HG03442 (cell line): ENCODE results near the gene SPTB.

ENCODE experiments used
- ATAC-seq: cut with Tn5 transposase; IDR thresholded peaks from one replicate; pipeline ENCODE4 v1.9.1; 2021; ENCODE audit warnings: mild to moderate bottlenecking, moderate library complexity; ENCODE audit not compliant: unreplicated experiment

SPTB gene

GRCh38 chr14:64755781-64756221 is 123.9 kb downstream of the SPTB start:
- no peak for ATAC-seq

- ATAC-seq = no peak
These were observed 125.0 kb downstream of the SPTB start for GRCh38 chr14:64754685-64755084.

DNA sequence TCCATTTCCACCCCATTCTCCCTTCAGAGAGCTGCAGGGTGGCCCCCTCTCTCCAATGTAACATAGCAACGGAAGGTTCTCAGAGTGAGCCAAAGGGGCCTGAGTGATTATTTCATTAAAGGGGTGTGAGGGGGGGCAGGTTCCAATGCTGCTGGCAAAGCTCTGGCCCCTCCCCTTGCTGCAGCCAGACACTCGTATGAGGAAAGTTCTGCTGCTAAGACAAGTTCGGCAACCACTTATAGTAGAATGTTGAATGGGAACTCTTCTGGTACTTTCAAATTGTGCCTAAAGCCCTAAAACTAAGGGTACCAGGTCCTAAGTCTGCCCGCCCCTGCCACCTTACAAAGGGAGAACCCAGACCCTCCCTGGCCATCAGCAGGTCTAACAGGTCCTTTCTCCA is 125.7 kb downstream of the SPTB start:
- no peak for ATAC-seq

DNA sequence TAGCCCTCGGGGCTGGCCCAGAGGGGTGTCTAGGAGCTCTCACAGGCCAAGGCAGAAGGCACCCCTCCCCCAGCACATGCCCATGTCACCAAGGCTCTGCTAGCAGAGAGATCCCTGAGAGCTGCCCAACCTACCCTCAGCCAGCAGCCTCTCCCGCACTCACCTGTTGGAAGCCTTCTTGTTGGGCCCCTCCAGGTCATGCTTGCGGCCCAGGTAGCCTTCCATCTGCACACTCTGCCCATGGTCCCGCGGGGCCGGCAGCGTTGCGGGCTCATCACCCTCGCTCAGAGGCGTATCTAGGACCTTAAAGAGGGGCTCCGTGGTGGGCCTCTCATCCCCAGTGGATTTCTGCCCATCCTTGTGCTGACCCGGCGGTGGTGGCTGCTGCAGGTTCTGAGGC is 126.3 kb downstream of the SPTB start:
- ATAC-seq = no peak

DNA sequence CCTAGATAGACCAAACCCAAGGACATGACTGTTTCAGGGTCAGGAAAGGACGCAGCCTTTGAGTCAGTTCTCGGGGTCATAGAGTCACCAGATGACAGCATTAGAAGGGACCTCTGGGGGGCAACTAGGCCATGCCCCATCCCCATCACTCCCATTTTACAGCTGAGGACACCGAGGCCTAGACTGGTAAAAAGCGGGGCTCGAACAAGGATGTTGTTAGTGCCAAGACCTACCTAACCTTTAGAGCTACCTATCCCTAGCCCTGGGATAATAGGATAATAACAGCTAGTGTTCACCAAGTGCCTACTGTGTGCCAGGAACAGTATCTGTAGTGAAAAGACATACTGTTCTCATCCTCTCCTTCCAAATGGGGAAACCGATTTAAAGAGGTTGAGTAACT is 126.8 kb downstream of the SPTB start:
- ATAC-seq = no peak

DNA sequence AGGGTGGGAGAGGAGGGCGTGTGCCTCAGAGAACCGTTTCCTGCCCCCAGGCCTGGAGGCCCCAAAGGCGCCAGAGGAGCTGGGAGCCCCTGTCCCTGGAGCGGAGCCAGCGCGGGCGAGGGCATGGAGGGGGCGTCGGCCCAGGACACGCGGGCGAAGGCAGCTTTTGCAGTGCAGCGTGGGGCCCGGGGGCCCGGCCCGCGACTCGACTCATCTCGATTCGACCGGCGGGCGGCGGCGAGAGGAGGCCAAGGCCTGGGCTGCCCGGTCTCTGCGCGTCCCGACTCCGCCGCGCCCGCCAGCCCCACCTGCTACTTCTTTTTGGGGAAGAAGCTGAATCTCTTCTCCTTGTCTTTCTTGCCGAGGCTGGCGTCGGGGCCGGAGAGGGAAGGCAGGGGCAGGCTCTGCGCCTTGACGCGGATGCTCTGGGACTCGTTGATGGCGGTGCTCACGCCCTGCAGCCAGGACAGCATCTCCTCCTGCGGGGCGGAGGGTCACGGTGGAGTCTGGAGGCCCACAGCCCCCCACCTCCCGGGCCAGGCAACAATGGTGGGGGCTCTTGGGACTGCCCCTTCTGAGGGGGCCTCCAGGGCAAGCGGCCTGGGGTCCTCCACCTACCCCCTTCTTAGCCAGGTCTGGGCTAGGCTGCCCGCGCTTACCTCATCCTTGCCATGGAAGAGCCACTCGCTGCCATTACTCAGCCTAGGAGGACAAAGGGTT is 130.6 kb downstream of the SPTB start:
- ATAC-seq = no peak

DNA sequence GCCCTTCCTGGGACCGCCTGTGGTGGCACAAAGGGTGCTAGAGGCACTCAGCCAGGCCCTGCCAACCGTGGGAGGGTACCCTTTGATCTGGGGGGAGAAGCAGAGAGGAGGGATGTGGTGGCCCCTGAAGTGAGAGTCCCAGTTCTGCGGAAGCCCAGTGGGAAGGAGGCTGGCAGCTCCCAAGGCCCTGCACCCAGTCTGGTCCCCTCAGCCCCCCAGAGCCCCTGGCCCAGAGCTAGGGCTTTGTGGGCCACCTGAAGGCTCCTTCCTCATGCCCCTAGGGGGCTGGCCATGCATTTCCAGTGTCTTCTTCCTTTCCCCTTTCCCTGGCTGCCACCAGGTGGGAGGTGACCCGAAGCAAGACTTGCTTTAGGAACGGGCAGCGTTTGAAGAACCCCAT is 131.2 kb downstream of the SPTB start:
- ATAC-seq = no peak

- ATAC-seq = no peak
These were observed 132.4 kb downstream of the SPTB start for GRCh38 chr14:64747327-64747726.

DNA sequence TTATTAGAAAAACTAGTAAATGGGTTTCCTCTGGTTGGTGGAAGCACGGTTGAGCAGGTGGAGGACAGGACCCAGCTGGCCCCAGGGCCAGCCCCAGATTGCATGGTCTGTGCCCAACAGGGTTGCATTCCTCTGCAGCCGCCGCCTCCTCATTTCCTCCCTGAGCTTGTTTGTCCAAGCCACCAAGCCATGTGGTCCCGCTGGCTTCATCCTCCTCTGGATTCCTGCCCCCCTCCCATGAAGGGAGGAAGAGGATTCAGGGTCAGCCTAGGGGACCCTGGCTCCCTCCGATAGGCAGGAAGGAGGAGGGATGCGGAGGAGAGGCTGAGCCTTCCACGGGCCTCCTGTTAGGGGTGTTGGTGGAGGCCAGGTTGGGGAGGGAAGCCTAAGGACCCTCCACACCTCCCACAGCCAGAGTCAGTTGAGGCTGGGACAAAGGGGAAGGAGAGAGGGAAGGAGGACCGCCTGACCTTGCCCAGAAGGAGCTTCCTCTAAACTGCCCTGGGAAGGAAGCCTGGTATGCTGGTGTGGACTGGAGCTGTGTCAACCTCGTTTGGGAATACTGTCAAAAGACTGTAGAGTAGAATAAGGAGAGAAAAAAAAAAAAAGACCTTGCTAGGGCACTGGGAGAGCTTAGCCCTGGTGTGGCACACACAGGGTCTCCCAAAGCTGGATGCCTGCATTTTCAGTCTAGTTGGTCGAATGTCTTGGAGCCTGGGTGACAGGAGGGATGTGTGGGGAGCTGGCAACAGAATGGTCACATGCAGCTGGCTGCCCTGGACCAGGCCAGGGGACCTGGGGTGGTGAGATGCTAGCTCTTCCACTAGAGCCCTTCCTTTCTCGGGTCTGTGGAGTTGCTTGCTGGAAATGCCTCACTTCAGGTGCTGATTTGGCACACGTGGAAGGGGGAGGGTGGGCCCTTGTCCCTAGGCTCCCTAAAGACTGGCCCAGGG is 133.1 kb downstream of the SPTB start:
- no peak for ATAC-seq

- no peak for ATAC-seq
These were observed 134.1 kb downstream of the SPTB start for GRCh38 chr14:64745511-64746091.

DNA sequence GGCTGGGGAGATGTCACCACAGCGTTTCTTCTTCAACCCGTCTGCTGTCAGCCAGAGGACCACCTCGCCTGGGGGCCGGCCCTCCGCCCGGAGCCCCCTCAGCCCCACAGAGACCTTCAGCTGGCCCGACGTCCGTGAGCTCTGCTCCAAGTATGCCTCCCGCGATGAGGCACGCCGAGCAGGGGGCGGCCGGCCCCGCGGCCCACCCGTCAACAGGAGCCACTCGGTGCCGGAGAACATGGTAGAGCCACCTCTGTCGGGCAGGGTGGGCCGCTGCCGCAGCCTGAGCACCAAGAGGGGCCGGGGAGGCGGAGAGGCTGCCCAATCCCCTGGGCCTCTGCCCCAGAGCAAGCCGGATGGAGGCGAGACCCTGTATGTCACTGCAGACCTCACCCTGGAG is 136.6 kb downstream of the SPTB start:
- ATAC-seq = no peak

GRCh38 chr14:64741961-64742360 is 137.7 kb downstream of the SPTB start:
- no peak for ATAC-seq

- no peak for ATAC-seq
These were observed 138.5 kb downstream of the SPTB start for GRCh38 chr14:64741200-64741599.

DNA sequence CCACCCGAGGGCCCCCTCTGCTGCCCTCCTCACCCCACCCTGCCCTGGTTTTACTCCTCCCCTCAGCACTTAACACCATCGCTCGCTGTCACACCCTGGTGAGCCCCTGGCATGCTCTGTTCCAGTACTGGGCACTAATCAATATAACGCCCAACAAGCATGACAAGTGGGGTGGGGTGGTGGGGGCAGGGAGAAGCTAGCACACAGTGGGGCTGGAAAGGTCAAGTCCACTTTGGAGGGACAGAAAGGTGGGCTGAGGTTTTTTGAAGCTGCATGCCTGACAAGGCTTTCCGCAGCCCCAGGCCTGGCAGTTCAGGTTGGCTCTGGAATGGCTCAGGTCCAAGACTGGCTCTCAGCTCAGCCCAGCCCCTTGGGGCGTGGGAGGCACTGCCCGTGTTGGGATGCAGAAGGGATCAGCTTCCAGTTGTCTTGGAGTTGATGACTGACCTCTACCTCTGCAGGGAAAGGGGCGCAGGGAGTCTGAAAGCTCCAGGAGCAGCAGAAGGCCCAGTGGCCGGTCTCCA is 141.4 kb downstream of the SPTB start:
- no peak for ATAC-seq

- ATAC-seq = no peak
These were observed 142.1 kb downstream of the SPTB start for GRCh38 chr14:64737391-64738280.

GRCh38 chr14:64736271-64737169 is 143.2 kb downstream of the SPTB start:
- ATAC-seq = no peak

GRCh38 chr14:64734990-64735389 is 144.7 kb downstream of the SPTB start:
- no peak for ATAC-seq

- ATAC-seq = no peak
These were observed 145.8 kb downstream of the SPTB start for GRCh38 chr14:64733899-64734298.

DNA sequence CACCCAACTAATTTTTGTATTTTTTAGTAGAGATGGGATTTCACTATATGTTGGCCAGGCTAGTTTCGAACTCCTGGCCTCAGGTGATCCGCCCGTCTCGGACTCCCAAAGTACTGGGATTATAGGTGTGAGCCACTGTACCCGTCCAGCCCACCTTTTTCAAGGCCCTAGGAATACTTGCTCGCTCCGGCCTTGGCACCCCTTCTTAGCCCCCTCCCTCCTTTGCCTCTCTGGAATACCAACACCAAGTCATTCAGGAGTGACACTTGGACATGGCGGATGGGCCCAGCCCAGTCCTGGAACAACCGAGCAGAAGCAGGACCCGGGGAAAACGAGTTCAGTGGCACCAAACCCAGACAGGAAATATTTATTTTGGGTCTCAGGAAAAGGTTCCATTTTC is 146.4 kb downstream of the SPTB start:
- ATAC-seq = no peak
